Endothelial cell of umbilical vein (primary cell): ENCODE results near the gene MARCHF6.

ENCODE experiments used
- EZH2 ChIP-seq: IDR thresholded peaks from 2 replicates; pipeline ENCODE4 v1.6.1; 2012; ENCODE audit warnings: borderline replicate concordance, low read depth, mild to moderate bottlenecking, moderate library complexity, low read length, inconsistent platforms; ENCODE audit not compliant: severe bottlenecking
- FOS ChIP-seq: IDR thresholded peaks from 2 replicates; pipeline ENCODE4 v1.6.1; 2011; ENCODE audit warnings: mild to moderate bottlenecking, low read length, moderate library complexity, borderline replicate concordance; ENCODE audit not compliant: insufficient read depth
- JUN ChIP-seq: IDR thresholded peaks from 2 replicates; pipeline ENCODE4 v1.6.1; 2011; ENCODE audit warnings: borderline replicate concordance, low read depth; ENCODE audit not compliant: insufficient read length, insufficient read depth
- MYC ChIP-seq: IDR thresholded peaks from one replicate; pipeline ENCODE4 v1.6.1; 2011; ENCODE audit warnings: mild to moderate bottlenecking, low read depth, low read length
- POLR2A ChIP-seq: IDR thresholded peaks from 2 replicates; pipeline ENCODE4 v1.6.1; 2012; ENCODE audit warnings: low read depth, mild to moderate bottlenecking, control low read depth, low read length
- POLR2AphosphoS5 ChIP-seq: IDR thresholded peaks from 2 replicates; pipeline ENCODE4 v1.6.1; 2012; ENCODE audit warnings: low read depth, mild to moderate bottlenecking, control low read depth, low read length, moderate library complexity; ENCODE audit not compliant: insufficient read depth
- TF ChIP-seq, protein P1 (sequence below), 2 donors: IDR thresholded peaks; 1 replicate in 1 of 2; 2 replicates in 1 of 2; pipeline ENCODE4 v1.5.1; 2011; ENCODE audit warnings: low read length in 2 of 2, mild to moderate bottlenecking in 2 of 2, moderate library complexity in 2 of 2, control low read depth in 1 of 2, inconsistent platforms in 1 of 2, low read depth in 1 of 2; ENCODE audit not compliant: insufficient read depth in 1 of 2; ENCODE audit errors: extremely low read depth in 1 of 2
- TF ChIP-seq, protein P2 (sequence below): IDR thresholded peaks from 2 replicates; pipeline ENCODE4 v1.6.1; 2011; ENCODE audit not compliant: insufficient read depth, insufficient read length

DNA sequence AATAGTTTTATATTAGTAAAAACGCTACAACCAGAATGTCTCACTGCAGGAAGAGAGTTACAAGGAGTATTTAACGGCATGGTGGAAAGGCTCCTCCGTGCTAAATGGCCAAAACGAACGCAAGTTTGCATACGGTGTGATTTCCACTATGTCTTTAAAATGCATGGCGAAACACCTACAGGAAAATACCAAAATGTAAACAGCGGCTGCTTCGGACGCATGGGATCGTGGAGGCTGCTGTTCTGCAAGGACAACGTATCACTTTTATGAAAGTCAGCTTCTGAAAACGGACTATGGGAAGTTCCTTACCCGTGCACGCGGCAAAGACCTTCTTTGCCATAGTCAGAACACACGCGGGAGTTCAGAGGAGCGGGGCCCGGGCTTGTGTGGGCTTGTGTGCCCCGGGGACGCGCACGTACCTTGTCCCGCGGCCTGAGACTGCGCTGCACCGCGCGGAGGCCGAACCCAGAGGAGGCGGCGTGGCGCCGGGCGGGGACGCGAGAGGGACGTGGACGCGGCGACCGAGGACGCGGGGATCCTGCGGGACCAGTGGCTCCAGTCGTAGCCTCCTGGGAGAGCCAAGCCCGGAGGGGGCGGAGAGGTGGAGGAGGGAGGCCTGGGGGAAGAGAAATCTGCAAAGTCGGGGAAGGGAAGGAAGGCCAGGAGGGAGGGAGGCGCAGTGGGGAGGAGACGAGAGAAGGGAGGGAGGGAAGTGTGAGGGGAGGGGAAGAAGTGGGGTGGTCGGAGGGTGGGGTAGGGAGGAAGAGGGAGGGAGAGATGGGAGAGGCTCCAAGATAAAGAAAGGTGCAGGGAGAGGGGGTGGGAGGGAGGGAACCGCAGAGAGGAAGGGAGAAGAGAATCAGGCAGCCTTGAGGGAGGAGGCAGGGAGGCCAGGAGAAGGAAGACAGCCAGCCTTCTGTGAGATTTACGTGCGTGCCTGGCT is 46.0 kb upstream of the MARCHF6 start, which contains the start of gene CMBL:
- TF ChIP-seq, protein P1, sequence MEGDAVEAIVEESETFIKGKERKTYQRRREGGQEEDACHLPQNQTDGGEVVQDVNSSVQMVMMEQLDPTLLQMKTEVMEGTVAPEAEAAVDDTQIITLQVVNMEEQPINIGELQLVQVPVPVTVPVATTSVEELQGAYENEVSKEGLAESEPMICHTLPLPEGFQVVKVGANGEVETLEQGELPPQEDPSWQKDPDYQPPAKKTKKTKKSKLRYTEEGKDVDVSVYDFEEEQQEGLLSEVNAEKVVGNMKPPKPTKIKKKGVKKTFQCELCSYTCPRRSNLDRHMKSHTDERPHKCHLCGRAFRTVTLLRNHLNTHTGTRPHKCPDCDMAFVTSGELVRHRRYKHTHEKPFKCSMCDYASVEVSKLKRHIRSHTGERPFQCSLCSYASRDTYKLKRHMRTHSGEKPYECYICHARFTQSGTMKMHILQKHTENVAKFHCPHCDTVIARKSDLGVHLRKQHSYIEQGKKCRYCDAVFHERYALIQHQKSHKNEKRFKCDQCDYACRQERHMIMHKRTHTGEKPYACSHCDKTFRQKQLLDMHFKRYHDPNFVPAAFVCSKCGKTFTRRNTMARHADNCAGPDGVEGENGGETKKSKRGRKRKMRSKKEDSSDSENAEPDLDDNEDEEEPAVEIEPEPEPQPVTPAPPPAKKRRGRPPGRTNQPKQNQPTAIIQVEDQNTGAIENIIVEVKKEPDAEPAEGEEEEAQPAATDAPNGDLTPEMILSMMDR (IDR thresholded peaks at IDR 0.05; ENCODE audit: extremely low read depth in 1 of 2, insufficient read depth in 1 of 2, low read depth in 1 of 2, low read length in 2 of 2) = no peak
- TF ChIP-seq POLR2AphosphoS5 (peak; percentile 13), MYC (no peak), POLR2A (peak; percentile 35), JUN (no peak), EZH2 (no peak), FOS (no peak)
- TF ChIP-seq, protein P2, sequence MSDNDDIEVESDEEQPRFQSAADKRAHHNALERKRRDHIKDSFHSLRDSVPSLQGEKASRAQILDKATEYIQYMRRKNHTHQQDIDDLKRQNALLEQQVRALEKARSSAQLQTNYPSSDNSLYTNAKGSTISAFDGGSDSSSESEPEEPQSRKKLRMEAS = no peak
